GM12865 (cell line): Measurements from ENCODE around the gene PHKB.

Source experiments
- DNase-seq: peaks from one replicate; pipeline ENCODE4 v3.0.0; 2010; ENCODE audit warnings: low read depth
- H3K4me3 ChIP-seq: 2 replicates; pipeline ENCODE4 v1.5.1; 2011; ENCODE audit warnings: mild to moderate bottlenecking, low read depth, low read length, control low read depth
- TF ChIP-seq, protein P1 (sequence below): IDR thresholded peaks from 2 replicates; pipeline ENCODE4 v1.5.1; 2011; ENCODE audit warnings: low read length, control low read depth, low read depth, inconsistent platforms; ENCODE audit not compliant: insufficient read depth; ENCODE audit errors: missing control alignments

PHKB gene

DNA sequence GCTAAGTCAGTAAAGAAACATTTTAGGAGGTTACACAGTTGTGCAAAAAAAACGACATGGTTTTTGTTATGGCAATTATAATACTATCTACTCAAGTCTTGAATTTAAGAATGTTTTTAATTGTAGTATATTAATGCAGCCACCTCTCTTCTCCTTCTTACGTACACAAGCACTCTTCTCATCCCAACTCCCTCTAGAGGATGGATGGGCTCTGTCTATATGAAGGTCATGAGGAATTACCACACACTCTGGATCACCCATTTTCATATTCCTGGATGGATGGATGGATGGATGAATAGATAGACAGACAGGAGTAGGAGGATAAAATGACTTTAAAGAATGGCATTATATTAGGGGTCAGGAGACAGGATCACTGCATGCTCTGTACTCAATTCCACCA lies 120.0 kb downstream of the PHKB start:
- no peak for DNase-seq
- TF ChIP-seq, protein P1, sequence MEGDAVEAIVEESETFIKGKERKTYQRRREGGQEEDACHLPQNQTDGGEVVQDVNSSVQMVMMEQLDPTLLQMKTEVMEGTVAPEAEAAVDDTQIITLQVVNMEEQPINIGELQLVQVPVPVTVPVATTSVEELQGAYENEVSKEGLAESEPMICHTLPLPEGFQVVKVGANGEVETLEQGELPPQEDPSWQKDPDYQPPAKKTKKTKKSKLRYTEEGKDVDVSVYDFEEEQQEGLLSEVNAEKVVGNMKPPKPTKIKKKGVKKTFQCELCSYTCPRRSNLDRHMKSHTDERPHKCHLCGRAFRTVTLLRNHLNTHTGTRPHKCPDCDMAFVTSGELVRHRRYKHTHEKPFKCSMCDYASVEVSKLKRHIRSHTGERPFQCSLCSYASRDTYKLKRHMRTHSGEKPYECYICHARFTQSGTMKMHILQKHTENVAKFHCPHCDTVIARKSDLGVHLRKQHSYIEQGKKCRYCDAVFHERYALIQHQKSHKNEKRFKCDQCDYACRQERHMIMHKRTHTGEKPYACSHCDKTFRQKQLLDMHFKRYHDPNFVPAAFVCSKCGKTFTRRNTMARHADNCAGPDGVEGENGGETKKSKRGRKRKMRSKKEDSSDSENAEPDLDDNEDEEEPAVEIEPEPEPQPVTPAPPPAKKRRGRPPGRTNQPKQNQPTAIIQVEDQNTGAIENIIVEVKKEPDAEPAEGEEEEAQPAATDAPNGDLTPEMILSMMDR = no peak
- H3K4me3 ChIP-seq = no peak overlapping the region

GRCh38 chr16:47584464-47585225 lies 123.5 kb downstream of the PHKB start:
- DNase-seq = peak; percentile 70
- no peak overlapping the region for H3K4me3 ChIP-seq
- TF ChIP-seq, protein P1 = no peak

- H3K4me3 ChIP-seq = no peak overlapping the region
- TF ChIP-seq, protein P1 = no peak
- DNase-seq = no peak
These were observed 125.0 kb downstream of the PHKB start for GRCh38 chr16:47586121-47586520.

GRCh38 chr16:47590472-47590871 lies 129.3 kb downstream of the PHKB start:
- TF ChIP-seq, protein P1 = no peak
- DNase-seq = no peak

GRCh38 chr16:47592232-47592631 lies 131.1 kb downstream of the PHKB start:
- no peak for DNase-seq
- TF ChIP-seq, protein P1 = no peak
- H3K4me3 ChIP-seq = no peak overlapping the region

More at GRCh38 chr16:47590472-47590871, 129.3 kb downstream of the PHKB start:
- H3K4me3 ChIP-seq = no peak overlapping the region

GRCh38 chr16:47599512-47599911 lies 138.4 kb downstream of the PHKB start:
- TF ChIP-seq, protein P1 = no peak
- no peak overlapping the region for H3K4me3 ChIP-seq

DNA sequence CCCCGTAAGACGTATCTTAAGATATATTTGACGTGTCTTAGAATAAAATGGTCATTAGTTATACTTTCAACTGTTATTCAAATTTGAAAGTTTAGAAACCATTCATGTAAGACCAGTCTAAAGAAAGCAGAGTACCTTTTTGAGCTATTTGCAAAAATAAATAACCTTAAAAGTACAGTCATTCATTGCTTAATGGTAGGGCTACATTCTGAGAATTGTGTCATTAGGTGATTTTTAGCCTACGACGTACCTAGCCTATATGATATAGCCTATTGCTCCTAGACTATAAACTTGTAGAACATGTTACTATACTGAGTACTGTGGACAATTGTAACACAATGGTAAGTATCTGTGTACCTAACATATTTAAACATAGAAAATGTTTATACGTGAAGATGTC lies 139.2 kb downstream of the PHKB start:
- TF ChIP-seq, protein P1 = no peak
- DNase-seq = no peak
- no peak overlapping the region for H3K4me3 ChIP-seq

More at GRCh38 chr16:47599512-47599911, 138.4 kb downstream of the PHKB start:
- peak; percentile 52 for DNase-seq
